PC-3 (cell line): ENCODE results near the gene ANKRD34B.

ENCODE experiments used
- CTCF ChIP-seq: fragments of 300-600 bp; sonication (generic); conservative IDR thresholded peaks from 2 replicates; pipeline ENCODE4 v1.5.1; 2017; ENCODE audit warnings: antibody characterized with exemption, low read depth, mild to moderate bottlenecking, low read length
- EZH2 ChIP-seq: fragments of 300-600 bp; sonication (generic); IDR thresholded peaks from one replicate; pipeline ENCODE4 v1.6.1; 2017; ENCODE audit warnings: antibody characterized with exemption, mild to moderate bottlenecking, low read length; ENCODE audit not compliant: unreplicated experiment
- EZH2phosphoT487 ChIP-seq: fragments of 300-600 bp; sonication (generic); IDR thresholded peaks from 2 replicates; pipeline ENCODE4 v1.6.1; 2018; ENCODE audit warnings: mild to moderate bottlenecking, antibody characterized with exemption, low read length, borderline replicate concordance

DNA sequence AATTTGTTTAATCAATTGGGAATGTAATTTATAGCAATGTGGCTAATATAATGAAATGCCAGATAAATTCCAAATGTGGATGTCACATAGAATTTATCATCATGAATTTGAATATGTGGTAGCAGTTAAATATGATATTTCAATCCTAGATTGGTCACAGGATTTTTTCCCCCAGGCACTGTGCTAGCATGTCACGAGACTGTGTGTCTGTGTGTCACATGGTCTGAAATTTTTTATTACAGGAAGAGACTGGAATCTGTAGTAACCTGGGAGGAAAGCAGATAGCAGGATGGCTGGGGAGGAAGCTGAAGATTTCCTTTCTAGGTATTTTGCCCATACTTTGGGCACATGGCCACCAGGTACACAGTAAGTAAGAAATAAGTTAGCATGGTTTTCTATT lies 49.0 kb upstream of the ANKRD34B start:
- no peak for TF ChIP-seq EZH2
- TF ChIP-seq CTCF = no peak
- TF ChIP-seq EZH2phosphoT487 = no peak
